Kasumi-1 (cell line): ENCODE measurements around the gene WWOX.

ENCODE experiments used
- DNase-seq, 2 experiments: peaks; one replicate each; lab custom pipeline; 2025; lab: John Stamatoyannopoulos, UW

WWOX gene

DNA sequence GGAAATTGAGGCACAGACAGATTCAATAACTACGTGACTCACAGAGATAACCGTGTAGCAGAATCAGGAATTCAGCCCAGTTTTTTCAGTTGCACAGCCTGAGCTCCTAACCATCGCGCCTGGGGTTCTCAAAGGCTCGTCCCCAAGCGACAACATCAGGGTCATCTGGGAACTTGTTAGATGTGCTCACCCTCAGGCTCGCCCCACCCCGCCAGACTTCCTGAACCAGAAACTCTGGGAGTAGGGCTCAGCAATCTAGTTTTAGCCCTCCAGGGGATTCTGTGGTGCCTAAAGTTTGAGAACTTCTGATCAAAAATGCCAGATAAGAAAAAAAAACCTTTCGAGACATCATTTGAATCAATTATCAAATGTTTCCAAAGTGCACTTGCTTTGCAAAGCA lies 559.8 kb downstream of the WWOX start:
- no peak for DNase-seq

DNA sequence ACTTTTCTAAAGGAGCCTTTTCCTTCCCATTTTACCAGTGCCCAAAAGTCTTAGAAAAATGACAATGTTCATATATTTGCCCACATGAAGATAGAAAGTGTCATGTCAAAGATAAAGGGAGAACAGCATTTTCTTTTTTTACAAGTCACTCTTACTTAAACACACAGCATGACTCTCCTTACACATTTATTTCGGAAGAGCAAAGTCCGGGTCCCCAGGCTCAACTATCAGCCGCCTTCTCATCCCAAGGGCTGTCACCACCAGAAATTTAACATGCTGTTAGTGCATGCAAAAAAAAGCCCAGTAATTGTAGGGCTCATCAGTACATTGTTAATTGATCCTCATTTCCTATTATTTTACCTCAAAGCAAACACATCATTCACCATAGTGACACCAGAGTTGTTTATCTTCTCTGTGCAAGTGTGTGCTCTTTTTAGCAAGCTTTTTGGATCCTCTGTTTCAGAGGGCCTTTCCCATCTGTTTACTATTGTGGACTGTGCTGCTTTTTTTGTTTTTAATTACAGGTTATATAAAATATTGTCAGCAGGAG lies 560.3 kb downstream of the WWOX start:
- no peak for DNase-seq

DNA sequence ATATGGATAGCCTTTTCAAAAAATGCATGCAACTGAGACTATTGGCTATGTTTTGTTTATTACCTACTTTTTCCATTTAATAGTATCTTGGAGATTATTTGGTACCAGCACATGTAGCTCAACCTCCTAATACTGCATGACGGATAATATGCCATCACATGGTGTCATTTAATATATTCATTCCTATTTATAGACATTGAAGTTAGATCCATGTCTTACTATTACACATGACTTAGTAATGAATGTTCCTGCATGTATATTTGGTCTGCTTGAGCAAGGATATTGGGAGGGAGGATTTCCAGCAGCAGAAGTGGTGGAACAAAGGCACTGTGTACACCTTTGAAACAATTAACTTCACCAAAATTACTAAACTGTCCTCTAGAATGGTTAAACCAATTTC lies 561.3 kb downstream of the WWOX start:
- no peak for DNase-seq

DNA sequence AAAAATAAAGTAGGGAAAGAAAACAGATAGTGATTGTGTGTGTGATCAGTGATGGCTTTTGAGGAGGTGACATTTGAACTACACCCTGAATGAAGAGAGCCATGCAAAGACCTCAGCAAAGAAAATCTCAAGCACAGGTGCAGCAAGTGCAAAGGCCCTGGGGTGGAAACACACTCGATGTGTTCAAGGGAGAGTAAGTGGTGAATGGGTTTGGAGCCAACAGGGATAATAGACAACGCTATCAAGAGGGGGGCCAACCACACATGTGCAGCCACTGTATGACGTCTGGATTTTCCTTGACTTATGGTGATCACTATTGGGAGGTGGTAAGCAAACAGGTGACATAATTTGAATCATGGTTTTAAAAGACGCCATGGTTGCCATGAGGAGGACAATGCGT lies 564.2 kb downstream of the WWOX start:
- DNase-seq: no peak

DNA sequence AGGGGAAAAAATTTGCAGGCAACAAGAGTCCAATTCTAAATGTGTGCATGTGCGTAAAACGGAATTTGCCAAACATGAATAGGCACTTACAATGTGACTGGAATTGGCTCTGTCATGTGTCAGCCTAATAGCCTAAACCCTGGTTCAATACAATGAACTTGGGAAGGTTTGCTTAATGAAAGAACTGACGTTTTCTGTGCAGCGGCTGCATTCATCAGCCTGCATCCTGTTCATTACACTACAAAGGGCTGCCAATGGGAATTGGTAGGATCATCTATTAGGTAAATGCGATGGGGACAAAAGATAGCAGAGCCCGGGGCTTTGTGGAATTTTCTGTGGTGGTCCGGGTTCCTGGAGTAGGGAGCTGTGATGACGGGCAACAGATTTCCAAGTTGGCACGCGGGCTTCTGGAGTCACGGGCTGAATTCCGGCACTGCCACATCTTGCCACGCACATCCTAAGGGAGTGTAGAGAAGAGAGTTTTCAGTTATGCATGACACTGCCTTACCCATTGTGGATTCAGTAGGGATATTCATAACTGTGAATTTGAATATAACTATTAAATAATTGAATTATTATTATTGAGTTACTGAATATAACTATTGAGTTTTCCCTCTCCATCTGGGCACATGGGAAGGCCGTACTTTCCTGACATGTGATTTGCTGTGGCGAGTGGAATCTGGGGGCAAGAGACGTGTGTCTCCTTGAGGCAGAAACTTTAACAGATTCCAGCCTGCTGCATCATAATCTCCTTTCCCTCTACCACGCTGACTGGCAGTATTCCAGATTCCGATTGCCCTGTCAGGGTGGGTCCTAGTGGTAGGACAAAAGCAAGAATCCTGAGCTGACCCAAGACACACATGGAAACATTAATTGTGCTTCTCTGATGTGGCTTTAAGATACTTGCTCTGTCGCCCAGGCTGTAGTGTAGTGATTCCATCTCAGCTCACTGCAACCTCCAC lies 565.6 kb downstream of the WWOX start:
- DNase-seq: no peak

DNA sequence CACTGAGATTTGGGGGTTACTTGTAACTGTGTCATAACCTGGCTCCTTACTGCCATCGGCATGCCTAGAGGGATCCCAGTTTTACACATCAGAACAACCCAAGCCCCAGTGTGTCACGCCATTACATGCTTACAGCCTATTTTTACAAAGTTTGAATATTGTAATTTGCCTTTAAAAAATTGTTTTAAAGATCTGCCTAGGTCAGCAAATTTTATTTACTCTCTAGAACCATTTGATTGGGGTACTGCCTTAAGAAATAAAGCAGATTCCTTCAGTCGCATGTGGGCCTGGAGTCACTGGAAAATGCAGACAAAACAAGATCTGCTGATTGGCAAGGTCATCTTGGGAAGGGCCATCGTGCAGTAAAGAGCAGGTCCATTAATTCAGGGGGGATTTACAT lies 566.9 kb downstream of the WWOX start:
- DNase-seq: no peak

DNA sequence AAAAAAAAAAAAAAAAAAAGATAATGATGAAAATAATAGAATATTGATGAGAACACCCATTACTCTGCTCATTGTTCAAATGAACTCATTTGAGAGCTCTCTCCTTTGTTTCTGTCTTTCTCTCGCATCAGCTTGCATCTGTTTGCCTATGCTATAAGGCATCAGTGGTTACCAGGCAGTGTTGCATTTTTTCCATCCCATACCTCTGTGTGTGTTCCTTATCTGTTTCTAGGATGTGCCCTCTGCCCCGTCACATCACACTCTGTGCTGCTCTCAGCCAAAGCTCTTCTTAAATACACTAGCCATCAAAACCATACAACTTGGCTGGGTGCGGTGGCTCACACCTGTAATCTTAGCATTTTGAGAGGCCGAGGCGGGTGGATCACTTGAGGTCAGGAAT lies 568.2 kb downstream of the WWOX start:
- DNase-seq: no peak

DNA sequence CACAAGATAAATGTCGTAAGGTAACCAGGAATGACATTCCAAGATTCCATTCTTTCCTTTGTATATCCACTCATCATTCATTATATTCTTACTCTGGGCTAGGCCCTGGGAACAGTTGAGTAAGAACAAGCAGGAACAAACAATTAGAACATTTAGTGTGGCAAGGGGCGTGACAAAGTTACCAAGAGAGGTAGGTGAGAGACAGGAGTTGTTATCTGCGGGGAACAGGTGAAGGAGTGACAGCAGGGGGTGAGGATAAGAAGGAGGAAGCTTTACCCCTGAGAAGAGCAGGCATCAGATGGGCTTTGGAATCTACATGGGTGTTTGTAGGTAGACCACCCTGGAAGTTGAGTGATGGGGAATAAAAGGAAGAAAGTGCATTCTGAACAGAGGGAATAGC lies 568.9 kb downstream of the WWOX start:
- DNase-seq: no peak

DNA sequence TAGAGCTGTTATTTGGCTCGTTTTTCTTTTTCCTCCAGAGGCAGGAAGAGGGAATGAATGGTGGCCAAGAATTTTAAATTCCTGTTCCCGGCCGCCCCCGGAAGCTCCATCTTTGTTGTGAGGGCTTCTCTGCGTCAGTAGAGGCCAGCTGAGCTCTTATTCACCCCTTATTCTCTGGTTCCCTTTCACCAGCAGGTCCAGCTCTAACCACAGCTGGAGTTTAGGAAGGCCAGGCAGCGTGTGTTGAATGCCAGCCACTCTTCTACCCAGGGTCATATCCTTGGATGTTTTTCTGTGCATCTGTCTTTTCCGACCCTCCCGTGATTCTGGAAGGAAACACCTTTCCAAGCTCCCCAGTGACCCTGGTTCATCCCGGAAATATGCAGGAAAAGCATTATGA lies 570.5 kb downstream of the WWOX start:
- no peak for DNase-seq

DNA sequence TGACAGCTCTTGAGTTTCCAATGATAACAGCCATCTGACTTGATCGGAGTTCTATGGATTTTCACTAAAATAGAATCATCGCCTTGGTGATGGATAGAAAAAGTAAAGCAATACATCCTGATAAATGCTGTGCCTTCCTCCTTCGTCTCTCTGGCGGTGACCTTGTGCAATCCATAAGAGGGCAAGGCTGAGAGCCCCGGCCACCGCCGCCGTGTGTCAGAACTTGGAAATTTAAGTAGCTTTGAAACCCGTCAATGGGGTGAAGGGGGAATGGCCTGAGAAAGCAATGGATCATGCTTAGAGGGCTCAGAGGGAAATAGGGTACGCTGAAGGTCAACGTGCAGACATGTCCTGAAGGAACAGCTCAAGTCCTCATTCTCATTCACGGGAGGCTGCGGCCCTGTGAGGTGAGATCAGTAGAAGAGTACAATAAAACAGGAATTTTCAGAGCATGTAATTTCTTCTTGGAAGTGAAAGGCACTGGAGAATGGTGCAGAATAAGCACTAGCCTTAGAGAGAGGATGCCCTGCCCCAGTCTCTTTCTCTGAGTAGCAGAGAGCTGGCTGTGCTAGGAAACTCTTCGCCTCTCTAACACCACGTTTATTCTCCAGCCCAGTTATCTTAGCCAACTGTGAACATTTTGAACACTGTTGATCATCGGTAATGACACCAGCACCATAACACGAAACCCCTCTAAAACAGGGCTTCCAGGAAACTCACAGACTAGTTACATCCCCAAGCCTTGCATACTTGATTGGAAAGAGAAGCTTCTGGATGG lies 573.5 kb downstream of the WWOX start:
- no peak for DNase-seq

DNA sequence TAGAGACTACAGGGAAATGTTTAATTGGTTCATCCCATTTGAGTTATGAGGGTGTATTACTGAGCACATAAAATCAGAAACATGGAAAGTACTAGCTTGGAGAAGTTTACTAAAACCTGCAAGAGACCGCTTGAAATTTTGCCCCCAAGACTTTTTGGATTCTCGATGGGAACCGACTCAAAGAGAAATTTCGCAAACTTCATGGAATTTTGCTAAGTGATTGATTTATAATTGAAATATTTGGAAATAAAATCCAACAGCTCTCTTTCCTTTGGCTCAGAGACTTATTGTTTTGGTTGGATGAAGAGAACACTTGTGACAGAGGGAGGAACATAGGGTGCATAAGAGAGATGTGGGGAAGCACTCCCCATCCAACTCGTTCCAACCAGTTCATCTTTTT lies 574.4 kb downstream of the WWOX start:
- DNase-seq: no peak

DNA sequence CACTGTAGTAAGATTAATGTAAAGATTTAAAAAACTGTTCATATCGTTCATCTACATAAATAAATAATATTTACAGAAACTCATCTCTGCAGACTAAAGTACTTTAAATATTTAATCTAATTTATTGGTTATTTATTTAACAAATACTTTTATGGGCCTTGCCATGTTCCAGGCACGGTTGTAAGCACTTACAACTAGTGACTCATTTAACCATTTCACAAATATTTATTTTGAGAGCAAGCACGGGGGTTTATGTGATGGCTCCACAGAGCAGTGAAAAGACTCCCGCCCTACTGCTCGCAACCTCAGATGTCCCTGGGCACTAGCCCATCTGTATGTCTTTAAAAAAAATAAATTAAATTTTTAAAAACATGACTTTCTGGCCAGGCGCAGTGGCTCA lies 575.9 kb downstream of the WWOX start:
- no peak for DNase-seq

DNA sequence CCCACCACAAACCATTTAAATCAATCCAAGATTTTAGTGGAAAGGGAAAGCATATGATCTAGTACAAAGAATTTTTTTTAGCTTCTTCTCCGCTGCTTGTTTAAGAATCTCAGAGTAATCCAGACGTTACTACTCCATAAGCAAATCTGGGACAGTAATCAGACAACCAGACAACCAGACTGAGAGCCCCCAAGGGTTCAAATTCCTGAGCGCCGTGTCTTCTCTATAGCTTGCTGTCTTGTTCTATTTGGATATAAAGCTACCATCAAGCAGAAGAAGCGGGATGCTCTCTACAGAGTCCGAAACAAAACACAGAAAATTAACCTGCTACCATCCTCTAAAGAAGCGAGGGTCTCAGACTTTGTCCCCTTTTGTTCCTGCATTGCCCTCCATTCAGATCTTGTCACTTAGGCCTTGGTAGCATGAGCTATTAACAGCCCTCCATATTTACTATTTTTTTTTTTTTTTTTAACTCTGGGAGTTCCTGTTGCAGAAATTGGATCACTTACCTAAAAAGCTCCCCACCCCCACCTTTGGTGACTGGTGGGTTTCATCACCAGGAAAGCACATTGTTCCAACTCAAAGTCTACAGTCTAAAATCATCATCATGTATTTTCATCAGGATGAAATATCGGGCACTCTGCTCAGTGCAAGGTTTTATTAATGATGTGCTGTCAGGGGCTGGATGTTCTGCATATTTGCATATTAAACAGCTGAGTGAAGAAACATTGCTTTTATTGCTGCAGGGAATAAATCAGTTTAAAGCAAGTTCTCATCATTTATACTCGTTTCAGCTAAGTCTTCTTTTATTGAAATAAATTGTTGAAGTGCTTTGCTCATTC lies 576.7 kb downstream of the WWOX start:
- DNase-seq: no peak

DNA sequence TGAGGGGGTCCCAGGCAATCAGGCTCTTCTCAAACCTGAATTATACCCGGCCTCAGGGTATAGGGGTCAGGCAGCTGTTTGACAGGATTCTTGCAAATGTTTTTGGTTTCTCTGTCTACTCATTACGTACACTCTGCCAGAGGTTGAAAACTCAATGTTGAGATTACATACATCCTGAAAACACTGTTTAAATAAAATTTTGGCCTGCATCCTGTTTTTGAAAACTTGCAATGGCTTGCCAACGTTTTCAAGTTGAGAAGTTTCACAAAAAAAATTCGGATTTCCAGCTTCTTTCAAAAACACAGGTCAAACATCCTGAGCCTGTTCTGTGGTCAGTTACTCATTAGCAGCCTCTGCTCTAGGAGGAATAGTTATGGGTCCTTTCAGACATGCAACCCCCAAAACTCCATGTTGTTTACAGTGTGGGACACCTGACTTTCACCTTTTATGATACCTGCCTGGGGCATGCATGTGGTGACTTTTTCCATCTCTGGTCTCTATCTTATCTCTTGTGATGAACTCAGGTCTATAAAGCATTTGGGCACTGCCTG lies 577.8 kb downstream of the WWOX start:
- no peak for DNase-seq

DNA sequence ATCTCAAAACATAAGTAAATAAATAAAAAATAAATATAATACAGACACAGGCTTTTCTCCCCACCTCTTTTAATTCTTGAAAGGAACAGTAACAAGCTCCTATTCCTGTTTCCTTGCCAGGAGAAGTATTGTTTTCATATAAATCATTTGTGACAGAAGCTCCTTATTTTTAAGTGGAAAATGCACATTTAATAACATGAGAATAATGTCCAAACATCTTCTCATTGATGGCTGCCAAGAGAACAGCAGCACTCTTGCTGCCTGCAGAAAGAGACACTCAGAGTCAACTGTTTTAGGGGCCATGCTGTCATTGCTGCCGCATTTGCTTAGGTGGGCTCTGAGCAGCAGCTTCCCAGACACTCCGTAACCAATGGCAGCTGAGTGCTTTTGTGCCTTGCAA lies 580.1 kb downstream of the WWOX start:
- DNase-seq: no peak

DNA sequence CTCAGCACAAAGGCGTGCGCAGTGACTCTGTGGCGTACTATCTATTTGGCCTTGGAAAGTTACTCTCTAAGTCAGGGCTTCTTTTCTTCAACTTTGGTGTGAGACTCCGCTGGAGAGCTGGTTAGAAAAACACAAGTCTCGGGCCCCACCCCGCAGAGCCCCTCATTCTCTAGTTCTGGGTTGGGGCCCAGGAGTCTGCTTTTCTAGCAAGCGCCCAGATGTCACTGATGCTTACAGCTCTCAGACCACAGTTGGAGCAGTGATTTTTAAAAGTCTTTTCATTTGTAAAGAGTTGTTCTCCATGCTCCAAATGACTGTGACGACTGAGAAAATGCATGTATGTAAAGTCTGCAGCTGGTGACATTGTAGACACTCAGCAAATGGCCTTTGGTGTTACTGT lies 582.3 kb downstream of the WWOX start:
- no peak for DNase-seq

DNA sequence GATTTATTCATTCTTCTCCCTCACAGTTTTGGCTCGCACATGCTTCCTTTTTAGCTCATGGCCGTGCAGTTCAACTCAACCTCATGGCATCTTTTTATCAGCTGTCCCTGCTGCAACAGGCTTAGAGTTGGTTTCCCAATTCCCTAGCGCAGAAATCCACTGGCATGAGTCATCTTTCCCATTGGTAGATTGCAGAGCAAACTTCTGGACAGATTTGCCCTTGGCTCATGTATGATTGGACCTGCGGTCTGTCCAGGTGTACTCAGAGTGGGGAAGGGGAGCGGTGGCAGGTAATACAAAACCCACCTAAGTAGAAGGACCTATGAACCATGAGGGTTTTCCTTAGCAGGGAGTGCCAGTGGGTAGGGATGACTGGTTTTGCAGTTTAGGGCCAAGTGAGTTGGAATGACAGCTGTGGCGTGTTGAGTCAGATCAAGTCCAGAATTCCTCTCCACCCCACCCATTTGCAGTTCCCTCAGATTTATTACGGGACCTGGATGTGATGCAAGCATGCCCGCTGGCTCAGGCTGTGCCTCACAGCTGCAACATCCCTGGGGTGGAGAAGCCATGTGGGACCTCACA lies 584.7 kb downstream of the WWOX start:
- no peak for DNase-seq

DNA sequence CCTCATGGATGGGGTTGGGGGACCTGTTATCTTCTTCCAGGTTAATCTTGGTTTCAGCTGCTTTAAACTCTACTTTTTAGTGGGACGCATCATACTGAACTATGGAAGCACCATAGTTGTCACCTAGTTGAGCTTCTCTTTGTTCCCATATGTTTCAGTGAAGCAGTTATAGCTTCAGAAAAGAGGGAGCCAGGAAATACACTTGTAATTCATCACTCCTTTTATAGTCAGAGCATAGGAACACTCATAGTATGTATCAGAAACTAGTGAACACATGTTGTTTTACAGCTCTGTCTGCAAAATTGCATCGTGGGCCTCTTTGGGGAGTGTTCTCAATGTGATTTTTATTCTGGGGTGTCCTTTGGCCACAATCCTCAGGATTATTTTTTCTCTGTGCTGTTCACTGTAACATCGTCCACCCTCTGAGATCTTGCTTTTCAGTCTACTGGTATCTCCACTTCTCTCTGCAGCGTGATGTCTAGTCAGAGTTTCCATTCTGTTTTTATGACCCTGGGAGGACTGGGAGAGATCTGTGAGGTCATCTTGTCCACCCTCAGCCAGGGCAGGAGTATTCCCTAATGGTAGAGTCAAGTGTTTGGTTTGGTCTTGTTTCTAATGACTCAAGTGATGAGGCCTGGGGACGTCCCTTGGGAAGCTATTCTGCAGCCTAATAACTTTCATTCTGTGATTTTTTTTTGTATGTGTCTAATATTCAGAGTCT lies 585.4 kb downstream of the WWOX start:
- no peak for DNase-seq

DNA sequence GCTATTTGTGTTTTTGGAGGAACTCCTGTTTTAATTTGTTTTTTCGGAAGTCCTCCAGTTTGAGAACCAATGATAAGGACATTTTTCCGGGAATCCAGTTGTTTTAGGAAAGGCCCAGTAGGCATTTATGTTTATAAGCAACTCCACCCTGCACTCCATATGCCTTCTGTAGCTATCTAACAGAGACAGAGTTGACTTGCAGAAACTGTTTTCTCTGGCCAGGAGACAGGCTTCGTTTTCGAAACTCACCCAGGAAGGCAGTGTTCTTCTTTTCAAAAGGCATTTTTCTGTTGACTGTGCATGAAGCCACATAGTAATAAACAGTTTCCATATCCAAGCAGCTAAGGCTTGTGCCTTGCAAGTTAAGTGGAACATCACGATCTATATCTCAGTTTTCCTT lies 587.1 kb downstream of the WWOX start:
- no peak for DNase-seq

DNA sequence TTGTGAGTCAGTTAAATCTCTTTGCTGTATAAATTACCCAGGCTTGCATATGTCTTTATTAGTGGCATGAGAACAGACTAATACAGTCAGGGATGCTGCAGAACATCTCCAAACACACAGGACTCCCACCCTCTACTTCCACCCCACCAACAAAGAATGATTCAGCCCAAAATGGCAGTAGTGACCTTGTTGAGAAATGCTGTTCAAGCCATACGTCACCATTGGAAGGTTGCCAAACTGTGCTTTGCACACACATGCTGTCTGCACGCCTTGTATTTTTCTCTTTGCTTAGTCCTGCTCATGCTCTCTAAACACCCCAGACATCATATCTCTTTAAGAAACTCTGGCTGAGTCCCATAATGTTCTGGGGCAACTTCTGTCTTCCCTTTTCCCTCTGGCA lies 589.6 kb downstream of the WWOX start:
- no peak for DNase-seq

DNA sequence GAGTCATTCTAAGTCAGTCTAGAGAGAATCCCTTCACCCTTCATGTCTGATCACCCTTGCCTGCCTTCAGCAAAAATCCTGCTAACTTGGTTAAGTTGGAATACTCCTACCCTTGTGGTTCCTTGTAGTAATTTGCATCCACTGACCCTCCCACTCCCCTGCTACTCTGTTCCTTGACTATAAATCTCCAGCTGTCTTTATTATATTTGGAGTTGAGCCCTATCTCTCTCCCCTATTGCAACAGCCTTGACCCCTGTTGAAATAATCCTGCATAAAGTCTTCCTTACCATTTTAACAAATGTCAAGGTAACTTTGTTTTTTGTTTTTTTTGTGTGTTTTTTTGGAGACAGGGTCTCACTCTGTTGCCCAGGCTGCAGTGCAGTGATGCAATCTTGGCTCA lies 590.1 kb downstream of the WWOX start:
- no peak for DNase-seq
